OCI-LY7 (cell line): Measurements from ENCODE around the gene DNAH11.

ENCODE experiments used
- CTCF ChIP-seq: fragments of 200-600 bp; sonication (generic); conservative IDR thresholded peaks from 2 replicates; pipeline ENCODE4 v1.5.1; 2014; ENCODE audit warnings: mild to moderate bottlenecking, antibody characterized with exemption, low read length, moderate library complexity, mixed read lengths
- EZH2phosphoT487 ChIP-seq: fragments of 200-600 bp; sonication (generic); IDR thresholded peaks from 2 replicates; pipeline ENCODE4 v1.6.1; 2018; ENCODE audit warnings: low read depth, borderline replicate concordance, mild to moderate bottlenecking, mixed run types, antibody characterized with exemption, low read length, moderate library complexity, mixed read lengths

GRCh38 chr7:21730399-21730798 lies 187.6 kb downstream of the DNAH11 start:
- TF ChIP-seq CTCF: no peak
- TF ChIP-seq EZH2phosphoT487: no peak
